ENCODE results near the gene AOPEP. TPM values are rescaled to one million over a fixed set of nuclear protein-coding genes. Genes with fewer than 3 reads are reported as not detected.

Gene AOPEP
- total and polyA plus RNA-seq, 9 of the 15 experiments (the other 6 are each of a cell fraction or from before 2014, with no cell fraction given): 4.5 to 19.3 (median 13.5) TPM

DNA sequence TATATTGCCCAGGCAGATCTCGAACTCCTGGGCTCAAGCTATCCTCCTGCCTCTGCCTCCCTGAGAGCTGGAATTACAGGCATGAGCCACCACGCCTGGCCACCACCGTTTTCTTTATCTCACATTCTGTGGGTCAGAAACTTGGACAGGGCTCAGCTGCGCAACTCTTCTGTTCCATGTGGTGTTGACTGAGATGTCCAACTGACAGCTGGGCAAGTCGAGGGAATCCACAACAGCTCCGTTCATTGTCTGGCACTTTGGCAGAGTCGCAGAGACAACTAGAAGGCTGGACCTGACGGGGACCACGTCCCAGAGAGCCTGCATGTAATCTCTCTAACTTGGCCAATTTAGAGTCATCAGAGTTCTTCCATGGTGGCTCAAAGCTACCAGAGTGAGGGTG, 36.2 kb upstream of the AOPEP start:
- 2% methylated on average over 8 of the region's 9 CpGs for WGBS (ENCODE audit: insufficient coverage, low coverage, missing lambda C conversion rate)

More for the DNA sequence above, 36.2 kb upstream of the AOPEP start:
- Histone ChIP-seq H3K4me3 (no peak overlapping the region), H3K9me3 (replicated peaks; ENCODE audit: control insufficient read depth, insufficient read depth, low read depth, low read length) (no peaks in the 10 kb centered on the region), H3K36me3 (ENCODE audit: control insufficient read depth, insufficient read depth, low read length) (no peaks in the 10 kb centered on the region), H2AFZ (ENCODE audit: low read depth, low read length) (no peak overlapping the region), H3K9me1 (ENCODE audit: control insufficient read depth, insufficient read depth, low read length) (no peaks in the 10 kb centered on the region), H3K27ac (ENCODE audit: extremely low read depth, low read depth, low read length) (no peak overlapping the region), H3K9ac (ENCODE audit: insufficient read depth in 1 of 2, low read depth in 2 of 2, low read length in 2 of 2) (no peak overlapping the region), H4K20me1 (replicated peaks; ENCODE audit: control insufficient read depth, insufficient read depth, low read length) (no peaks in the 10 kb centered on the region), H3K4me2 (ENCODE audit: insufficient read depth, low read length) (no peak overlapping the region), H3K27me3 (ENCODE audit: control insufficient read depth in 2 of 2, insufficient read depth in 2 of 2, low read length in 2 of 2) (peaks cover 31 to 55% of the 10 kb centered on the region in 2 experiments; a peak in 4 of 5 replicates), H3K4me1 (replicated peaks in 1 of 2; ENCODE audit: control insufficient read depth in 2 of 2, insufficient read depth in 2 of 2, low read length in 2 of 2) (no peaks in the 10 kb centered on the region), H3K79me2 (ENCODE audit: control insufficient read depth, insufficient read depth, low read length) (no peaks in the 10 kb centered on the region)
- no peak for DNase-seq (ENCODE audit: extremely low read depth in 1 of 4, low spot score in 3 of 4)
- intact Hi-C loops (cut with micrococcal nuclease) (no loop called here), in situ Hi-C loops (cut with MboI) (no loop called here)
- BruUV-seq (replicated peaks): no TSS peak
- ATAC-seq: no peak
- POLR2A ChIA-PET: no interaction called here
- TF ChIP-seq, protein P1, sequence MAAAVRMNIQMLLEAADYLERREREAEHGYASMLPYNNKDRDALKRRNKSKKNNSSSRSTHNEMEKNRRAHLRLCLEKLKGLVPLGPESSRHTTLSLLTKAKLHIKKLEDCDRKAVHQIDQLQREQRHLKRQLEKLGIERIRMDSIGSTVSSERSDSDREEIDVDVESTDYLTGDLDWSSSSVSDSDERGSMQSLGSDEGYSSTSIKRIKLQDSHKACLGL (CRISPR knock-in tag; IDR thresholded peaks at IDR 0.05; ENCODE audit: borderline replicate concordance, poor library complexity, severe bottlenecking): no peak
- TF ChIP-seq RCOR1 (IDR thresholded peaks at IDR 0.05; ENCODE audit: borderline replicate concordance in 1 of 2, low read depth in 2 of 2, low read length in 2 of 2) (no peak), RAD51 (IDR thresholded peaks at IDR 0.05; ENCODE audit: borderline replicate concordance, low read depth) (no peak), ZNF644 (tag; IDR thresholded peaks at IDR 0.05; ENCODE audit: low read depth) (no peak), KDM4B (IDR thresholded peaks at IDR 0.05; ENCODE audit: borderline replicate concordance in 2 of 2, low read depth in 1 of 2) (no peak), ZNF175 (CRISPR knock-in tag; IDR thresholded peaks at IDR 0.05; ENCODE audit: low read depth) (no peak), ZNF347 (CRISPR knock-in tag; IDR thresholded peaks at IDR 0.05; ENCODE audit: low read depth) (no peak), RBBP5 (IDR thresholded peaks at IDR 0.05; ENCODE audit: borderline replicate concordance, insufficient read depth, low read length, poor library complexity, severe bottlenecking) (no peak), SMAD3 (CRISPR knock-in tag; conservative IDR thresholded peaks at IDR 0.05) (no peak), KLF16 (IDR thresholded peaks at IDR 0.05) (no peak), MBD2 (IDR thresholded peaks at IDR 0.05; ENCODE audit: borderline replicate concordance, low read depth) (no peak), ZNF263 (CRISPR knock-in tag; IDR thresholded peaks at IDR 0.05; ENCODE audit: borderline replicate concordance) (no peak), ELF1 (tag; IDR thresholded peaks at IDR 0.05) (no peak)
- TF ChIP-seq, protein P2, sequence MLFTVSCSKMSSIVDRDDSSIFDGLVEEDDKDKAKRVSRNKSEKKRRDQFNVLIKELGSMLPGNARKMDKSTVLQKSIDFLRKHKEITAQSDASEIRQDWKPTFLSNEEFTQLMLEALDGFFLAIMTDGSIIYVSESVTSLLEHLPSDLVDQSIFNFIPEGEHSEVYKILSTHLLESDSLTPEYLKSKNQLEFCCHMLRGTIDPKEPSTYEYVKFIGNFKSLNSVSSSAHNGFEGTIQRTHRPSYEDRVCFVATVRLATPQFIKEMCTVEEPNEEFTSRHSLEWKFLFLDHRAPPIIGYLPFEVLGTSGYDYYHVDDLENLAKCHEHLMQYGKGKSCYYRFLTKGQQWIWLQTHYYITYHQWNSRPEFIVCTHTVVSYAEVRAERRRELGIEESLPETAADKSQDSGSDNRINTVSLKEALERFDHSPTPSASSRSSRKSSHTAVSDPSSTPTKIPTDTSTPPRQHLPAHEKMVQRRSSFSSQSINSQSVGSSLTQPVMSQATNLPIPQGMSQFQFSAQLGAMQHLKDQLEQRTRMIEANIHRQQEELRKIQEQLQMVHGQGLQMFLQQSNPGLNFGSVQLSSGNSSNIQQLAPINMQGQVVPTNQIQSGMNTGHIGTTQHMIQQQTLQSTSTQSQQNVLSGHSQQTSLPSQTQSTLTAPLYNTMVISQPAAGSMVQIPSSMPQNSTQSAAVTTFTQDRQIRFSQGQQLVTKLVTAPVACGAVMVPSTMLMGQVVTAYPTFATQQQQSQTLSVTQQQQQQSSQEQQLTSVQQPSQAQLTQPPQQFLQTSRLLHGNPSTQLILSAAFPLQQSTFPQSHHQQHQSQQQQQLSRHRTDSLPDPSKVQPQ (CRISPR knock-in tag; IDR thresholded peaks at IDR 0.05; ENCODE audit: borderline replicate concordance): no peak
- TF ChIP-seq, protein P3, sequence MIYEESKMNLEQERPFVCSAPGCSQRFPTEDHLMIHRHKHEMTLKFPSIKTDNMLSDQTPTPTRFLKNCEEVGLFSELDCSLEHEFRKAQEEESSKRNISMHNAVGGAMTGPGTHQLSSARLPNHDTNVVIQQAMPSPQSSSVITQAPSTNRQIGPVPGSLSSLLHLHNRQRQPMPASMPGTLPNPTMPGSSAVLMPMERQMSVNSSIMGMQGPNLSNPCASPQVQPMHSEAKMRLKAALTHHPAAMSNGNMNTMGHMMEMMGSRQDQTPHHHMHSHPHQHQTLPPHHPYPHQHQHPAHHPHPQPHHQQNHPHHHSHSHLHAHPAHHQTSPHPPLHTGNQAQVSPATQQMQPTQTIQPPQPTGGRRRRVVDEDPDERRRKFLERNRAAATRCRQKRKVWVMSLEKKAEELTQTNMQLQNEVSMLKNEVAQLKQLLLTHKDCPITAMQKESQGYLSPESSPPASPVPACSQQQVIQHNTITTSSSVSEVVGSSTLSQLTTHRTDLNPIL (CRISPR knock-in tag; IDR thresholded peaks at IDR 0.05): no peak
- CTCF ChIA-PET (ENCODE audit: low intra/inter-chr PET ratio): no interaction called here
- FAIRE-seq: no peak

Measured in K562 (cell line).